ENCODE data around the gene VSIG2. TPM values are rescaled to one million over a fixed set of nuclear protein-coding genes. Genes with fewer than 3 reads are reported as not detected.

The VSIG2 gene
- total and polyA plus RNA-seq, 2 of the 4 experiments (the other 2 are of a cell fraction), result not detected

DNA sequence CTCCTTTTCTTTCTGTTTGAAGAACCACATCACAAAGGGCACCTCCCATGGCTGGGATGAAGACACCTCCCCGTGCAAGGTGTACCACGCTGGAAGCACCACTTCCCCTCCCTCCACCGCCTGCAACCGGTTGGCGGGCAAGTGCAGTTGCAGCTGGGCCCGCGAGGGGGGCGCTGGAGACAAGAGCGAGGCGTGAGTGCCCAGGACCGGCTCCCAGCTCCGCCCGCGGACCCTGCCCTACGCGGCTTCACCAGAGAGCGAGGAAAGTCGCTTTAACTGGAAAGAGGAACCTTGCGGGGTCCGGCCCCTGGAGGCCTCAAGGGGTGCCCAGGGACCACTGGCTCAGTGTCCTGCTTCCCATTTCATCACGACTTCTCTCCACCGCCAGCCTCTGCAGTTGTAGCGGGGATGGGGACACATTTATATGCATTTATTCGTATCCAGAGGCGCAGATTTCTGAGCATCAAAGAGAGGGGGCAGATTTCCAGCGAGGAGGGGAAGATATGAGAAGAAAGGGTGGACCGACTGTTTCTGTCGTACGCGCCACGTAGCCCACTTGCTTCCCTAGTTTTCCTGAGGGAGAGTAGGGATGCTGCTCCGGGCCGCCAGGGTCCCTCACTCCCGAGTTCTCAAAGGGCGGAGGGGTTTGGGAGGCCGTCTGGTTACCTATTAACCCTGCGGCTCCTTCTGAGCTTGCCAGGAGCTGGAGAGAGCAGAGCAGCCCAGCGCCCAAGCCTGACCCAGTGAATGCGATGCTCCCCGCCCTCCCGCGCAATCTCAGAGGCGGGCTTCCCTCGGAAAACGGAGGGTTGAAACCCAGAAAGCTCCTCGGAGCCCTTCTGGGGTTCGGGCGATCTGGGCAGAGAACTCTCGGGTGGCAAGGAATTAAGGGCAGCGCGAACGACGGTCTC, 6.6 kb upstream of the VSIG2 start:
- in situ Hi-C loops (cut with MboI; ENCODE audit: low sequenced_read_pairs) (no loop called here), dilution Hi-C loops (cut with HindIII; ENCODE audit: low sequenced_read_pairs, unreplicated experiment) (no loop called here), intact Hi-C loops (cut with micrococcal nuclease) (loop anchor here (2.0 kb wide), 1 partner anchor 76 kb away; no protein-coding TSS in a partner anchor)
- DNase-seq (peak; percentile 44), ATAC-seq (ENCODE audit: low read depth) (peak; percentile 81)
- Histone ChIP-seq H2BK20ac (ENCODE audit: low read depth, low read length) (no peak overlapping the region), H2BK15ac (ENCODE audit: low read depth, low read length) (no peak overlapping the region), H3K23ac (ENCODE audit: low read depth, low read length) (peak overlapping the region; percentile 59), H3K4ac (ENCODE audit: low read depth, low read length) (peak overlapping the region; percentile 45; the same call in 1 of the 2 replicates), H3K27ac (ENCODE audit: insufficient read depth, low read length) (no peak overlapping the region), H2BK120ac (ENCODE audit: low read depth, low read length) (peak overlapping the region; percentile 48), H2BK5ac (ENCODE audit: low read depth, low read length, poor library complexity, severe bottlenecking) (no peak overlapping the region), H3K4me1 (ENCODE audit: control insufficient read depth, insufficient read depth, low read length) (peaks cover 5% of the 10 kb centered on the region), H2AK5ac (ENCODE audit: low read depth, low read length) (no peak overlapping the region), H4K8ac (ENCODE audit: low read depth in 2 of 2, low read length in 2 of 2) (peak overlapping the region in 1 of 2 experiments; percentile 7; a peak in 1 of 4 replicates), H4K20me1 (ENCODE audit: insufficient read depth, low read length) (peaks cover 10% of the 10 kb centered on the region), H4K91ac (ENCODE audit: insufficient read depth, low read depth, low read length) (no peak overlapping the region), H3K9ac (ENCODE audit: low read depth, low read length) (no peak overlapping the region), H4K5ac (ENCODE audit: low read depth, low read length) (no peak overlapping the region), H3K79me1 (ENCODE audit: low read depth in 1 of 2, low read length in 2 of 2) (no peaks in the 10 kb centered on the region), H3K18ac (ENCODE audit: low read depth, low read length) (no peak overlapping the region), H3K36me3 (ENCODE audit: control insufficient read depth, insufficient read depth, low read length) (no peaks in the 10 kb centered on the region), H3K27me3 (ENCODE audit: control insufficient read depth, insufficient read depth, low read length) (peaks cover 17% of the 10 kb centered on the region; the same call in 1 of the 2 replicates), H3K4me2 (ENCODE audit: low read depth, low read length) (peak overlapping the region; percentile 77), H3K4me3 (ENCODE audit: insufficient read depth, low read depth, low read length) (peak overlapping the region; percentile 33), H2AK9ac (replicated peaks; ENCODE audit: low read depth, low read length, poor library complexity) (peak overlapping the region; percentile 48), H3K14ac (replicated peaks; ENCODE audit: low read depth, low read length) (no peak overlapping the region), H3K9me3 (ENCODE audit: control insufficient read depth, insufficient read depth, low read length) (no peaks in the 10 kb centered on the region), H3K56ac (ENCODE audit: extremely low read depth, insufficient read depth, low read length) (no peak overlapping the region), H2AFZ (replicated peaks; ENCODE audit: low read length, poor library complexity) (peak overlapping the region; percentile 88), H3K9me1 (ENCODE audit: insufficient read depth, low read length) (peaks cover 12% of the 10 kb centered on the region)
- ChIA-PET POLR2A (ENCODE audit: unreplicated experiment) (no interaction called here), CTCF (interaction anchor here (0.5 to 1.8 kb wide), 3 partner anchors 9 to 347 kb away, joined by 3 to 5 read pairs (median 3); no protein-coding TSS in a partner anchor)
- BruUV-seq (replicated peaks), result no TSS peak
- WGBS, 2 experiments (ENCODE audit: extremely low coverage in 2 of 2, insufficient read length in 1 of 2), result 32% methylated on average over 15 of the region's 53 CpGs; no CpG with 5 or more reads in 1 of the 2 experiments
- TF ChIP-seq BHLHE40 (IDR thresholded peaks at IDR 0.05; ENCODE audit: low read depth, low read length) (no peak), RAD21 (IDR thresholded peaks at IDR 0.05; ENCODE audit: low read length) (peak; percentile 39), RCOR1 (IDR thresholded peaks at IDR 0.05; ENCODE audit: insufficient replicate concordance, low read length) (no peak), SMC3 (IDR thresholded peaks at IDR 0.05; ENCODE audit: low read depth, low read length) (peak; percentile 32; the same call in 1 of the 2 replicates), RFX5 (IDR thresholded peaks at IDR 0.05; ENCODE audit: low read depth, low read length) (no peak), CEBPB (IDR thresholded peaks at IDR 0.05; ENCODE audit: low read depth, low read length) (no peak), FOS (IDR thresholded peaks at IDR 0.05; ENCODE audit: low read depth, low read length) (no peak), MAFK (IDR thresholded peaks at IDR 0.05; ENCODE audit: low read depth, low read length) (no peak), POLR2A (IDR thresholded peaks at IDR 0.05; ENCODE audit: low read depth, low read length) (no peak), MXI1 (IDR thresholded peaks at IDR 0.05; ENCODE audit: borderline replicate concordance, low read depth, low read length) (no peak), MAZ (IDR thresholded peaks at IDR 0.05; ENCODE audit: borderline replicate concordance, low read depth, low read length) (peak; percentile 15; the same call in 1 of the 2 replicates), CHD1 (IDR thresholded peaks at IDR 0.05; ENCODE audit: low read depth, low read length) (no peak)
- TF ChIP-seq, protein P1, sequence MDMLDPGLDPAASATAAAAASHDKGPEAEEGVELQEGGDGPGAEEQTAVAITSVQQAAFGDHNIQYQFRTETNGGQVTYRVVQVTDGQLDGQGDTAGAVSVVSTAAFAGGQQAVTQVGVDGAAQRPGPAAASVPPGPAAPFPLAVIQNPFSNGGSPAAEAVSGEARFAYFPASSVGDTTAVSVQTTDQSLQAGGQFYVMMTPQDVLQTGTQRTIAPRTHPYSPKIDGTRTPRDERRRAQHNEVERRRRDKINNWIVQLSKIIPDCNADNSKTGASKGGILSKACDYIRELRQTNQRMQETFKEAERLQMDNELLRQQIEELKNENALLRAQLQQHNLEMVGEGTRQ (IDR thresholded peaks at IDR 0.05; ENCODE audit: low read depth, low read length), result no peak
- TF ChIP-seq, protein P2, sequence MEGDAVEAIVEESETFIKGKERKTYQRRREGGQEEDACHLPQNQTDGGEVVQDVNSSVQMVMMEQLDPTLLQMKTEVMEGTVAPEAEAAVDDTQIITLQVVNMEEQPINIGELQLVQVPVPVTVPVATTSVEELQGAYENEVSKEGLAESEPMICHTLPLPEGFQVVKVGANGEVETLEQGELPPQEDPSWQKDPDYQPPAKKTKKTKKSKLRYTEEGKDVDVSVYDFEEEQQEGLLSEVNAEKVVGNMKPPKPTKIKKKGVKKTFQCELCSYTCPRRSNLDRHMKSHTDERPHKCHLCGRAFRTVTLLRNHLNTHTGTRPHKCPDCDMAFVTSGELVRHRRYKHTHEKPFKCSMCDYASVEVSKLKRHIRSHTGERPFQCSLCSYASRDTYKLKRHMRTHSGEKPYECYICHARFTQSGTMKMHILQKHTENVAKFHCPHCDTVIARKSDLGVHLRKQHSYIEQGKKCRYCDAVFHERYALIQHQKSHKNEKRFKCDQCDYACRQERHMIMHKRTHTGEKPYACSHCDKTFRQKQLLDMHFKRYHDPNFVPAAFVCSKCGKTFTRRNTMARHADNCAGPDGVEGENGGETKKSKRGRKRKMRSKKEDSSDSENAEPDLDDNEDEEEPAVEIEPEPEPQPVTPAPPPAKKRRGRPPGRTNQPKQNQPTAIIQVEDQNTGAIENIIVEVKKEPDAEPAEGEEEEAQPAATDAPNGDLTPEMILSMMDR (conservative IDR thresholded peaks at IDR 0.05; ENCODE audit: low read depth, low read length), result peak; percentile 52

Measured in IMR-90 (cell line).